Mammary epithelial cell (primary cell): ENCODE data around the gene DPF3.

Experiments
- CTCF ChIP-seq, 2 donors: IDR thresholded peaks in 1 of 2; conservative IDR thresholded peaks in 1 of 2; 2 replicates each; pipeline ENCODE4 v1.5.1; 2011 to 2012; ENCODE audit warnings: inconsistent platforms in 2 of 2, low read length in 2 of 2, mild to moderate bottlenecking in 2 of 2, control low read depth in 1 of 2, low read depth in 1 of 2; ENCODE audit not compliant: insufficient read depth in 1 of 2; ENCODE audit errors: extremely low read depth in 1 of 2
- EZH2 ChIP-seq: IDR thresholded peaks from 2 replicates; pipeline ENCODE4 v1.6.1; 2012; ENCODE audit warnings: low read length, inconsistent platforms, borderline replicate concordance

- TF ChIP-seq CTCF (conservative IDR thresholded peaks at IDR 0.05 in 1 of 2, IDR thresholded peaks at IDR 0.05 in 1 of 2; ENCODE audit: extremely low read depth in 1 of 2, insufficient read depth in 1 of 2, low read depth in 1 of 2, low read length in 2 of 2) = no peak
- TF ChIP-seq EZH2 = no peak
Measured at GRCh38 chr14:72932893-72933292, 39.0 kb upstream of the DPF3 start.
